Fibroblast of skin of abdomen (primary cell): Measurements from ENCODE around the gene THRB.

Experiments
- DNase-seq: peaks from one replicate; pipeline ENCODE4 v3.0.0-alpha.2; 2013

Gene THRB

DNA sequence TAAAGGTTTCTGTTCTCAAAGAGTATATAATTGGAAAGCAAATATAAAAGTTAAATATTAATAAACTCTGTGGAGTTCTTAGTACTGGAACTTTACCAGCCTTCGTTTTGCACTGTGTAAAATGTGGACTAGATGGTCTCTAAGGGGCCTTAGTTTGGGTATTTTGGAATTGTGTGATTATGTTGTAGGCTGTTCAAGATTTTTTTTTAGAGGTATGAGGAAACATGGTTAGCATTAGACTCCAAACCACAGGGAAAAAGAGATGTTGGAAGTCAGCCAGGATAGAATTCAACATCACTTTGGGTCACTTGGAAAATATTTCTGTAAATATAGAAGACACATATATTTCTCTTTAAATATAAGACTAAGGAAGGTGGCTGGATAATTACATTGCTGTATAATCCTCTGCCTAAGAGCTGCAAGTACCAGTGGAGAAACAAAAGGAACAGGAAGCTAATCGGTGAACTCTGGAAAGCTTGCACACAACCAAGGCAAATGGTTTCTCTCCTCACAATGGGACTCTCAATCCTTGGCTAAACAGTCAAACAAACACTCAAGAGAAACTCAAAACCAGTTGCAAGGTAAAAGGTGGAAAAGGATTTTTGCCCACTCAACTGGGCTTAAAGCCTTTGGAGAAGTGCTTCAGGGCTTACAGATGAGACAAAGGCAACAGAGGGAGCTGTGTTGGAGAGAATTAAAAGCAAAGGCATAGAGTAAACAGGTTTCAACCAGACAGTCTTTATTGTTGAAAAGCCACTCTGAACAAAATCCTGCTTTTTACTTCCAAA, 407.8 kb downstream of the THRB start:
- DNase-seq, result peak; percentile 67

DNA sequence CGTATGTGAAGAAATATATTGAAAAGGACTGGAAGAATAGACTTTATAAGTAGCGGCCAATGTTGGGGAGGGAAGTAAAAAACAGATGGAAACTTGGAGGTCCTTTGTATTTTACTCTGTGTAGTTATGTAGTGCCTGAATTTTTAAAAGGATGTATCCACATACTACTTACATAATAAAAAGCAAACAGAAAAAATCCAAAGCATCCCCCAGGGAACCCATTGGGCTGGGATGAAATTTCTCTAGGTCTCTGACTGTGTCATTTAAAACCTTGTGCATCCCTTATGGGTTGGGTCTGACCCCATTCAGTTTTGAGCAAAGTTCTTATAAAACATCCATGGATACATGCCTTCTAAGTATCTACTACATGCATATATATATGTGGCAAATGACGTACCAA, 408.4 kb downstream of the THRB start:
- no peak for DNase-seq

DNA sequence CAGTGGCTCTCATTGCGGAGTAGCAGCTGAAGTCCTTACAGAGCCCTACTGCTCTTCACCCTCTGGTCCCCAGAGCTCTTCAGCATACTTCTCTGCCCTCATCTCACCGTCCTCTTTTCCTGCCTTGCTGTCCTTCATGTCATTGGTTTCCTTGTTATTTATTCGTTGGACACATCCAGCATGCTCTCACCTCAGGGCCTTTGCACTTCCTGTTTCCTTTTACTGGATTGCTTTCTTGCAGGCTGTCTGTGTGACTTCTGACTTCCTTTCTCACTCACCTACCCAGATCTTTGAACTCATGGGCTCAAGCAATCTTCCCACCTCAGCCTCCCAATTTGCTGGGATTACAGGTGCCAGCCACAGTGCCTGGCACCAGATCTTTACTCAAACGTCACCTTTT, 422.5 kb downstream of the THRB start:
- no peak for DNase-seq

DNA sequence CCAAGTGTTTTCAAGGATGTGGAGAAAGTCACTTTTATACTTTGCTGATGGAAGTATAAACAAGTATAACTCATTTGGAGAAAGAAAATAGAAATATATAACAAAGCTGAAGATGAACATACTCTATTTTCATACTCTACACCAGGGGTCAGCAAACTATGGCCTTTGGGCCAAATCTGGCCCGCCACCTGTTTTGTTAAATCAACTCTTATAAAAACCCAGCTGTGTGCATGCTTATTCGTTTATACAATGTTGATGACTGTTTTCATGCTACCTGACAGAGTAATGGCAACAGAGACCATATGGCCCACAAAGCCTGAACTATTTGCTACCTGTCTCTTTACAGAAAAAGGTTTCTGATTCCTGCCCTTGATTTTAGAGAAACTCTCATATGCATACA, 425.6 kb downstream of the THRB start:
- no peak for DNase-seq

DNA sequence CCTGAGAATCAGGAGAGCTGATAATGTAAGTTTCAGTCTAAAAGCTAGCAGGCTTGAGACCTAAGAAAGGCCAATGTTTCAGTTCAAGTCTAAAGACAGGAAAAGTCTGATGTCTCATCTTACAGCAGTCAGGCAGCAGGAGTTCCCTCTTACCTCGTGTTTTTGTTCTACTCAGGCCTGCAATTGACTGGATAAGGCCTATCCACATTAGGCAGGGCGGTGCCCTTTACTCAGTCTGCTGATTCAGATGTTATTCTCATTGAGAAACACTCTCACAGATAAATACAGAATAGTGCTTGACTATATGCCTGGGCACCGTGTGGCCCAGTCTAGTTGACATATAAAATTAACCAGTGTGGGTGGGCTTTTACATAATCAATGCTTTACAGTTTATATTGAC, 427.2 kb downstream of the THRB start:
- DNase-seq, result no peak
